Keratinocyte (primary cell): ENCODE data around the gene SNTG2. TPM values are rescaled to one million over a fixed set of nuclear protein-coding genes. Genes with fewer than 3 reads are reported as not detected.

Source experiments
- DNase-seq: peaks from one replicate; pipeline ENCODE4 v3.0.0-alpha.2; 2011; ENCODE audit warnings: low read depth, missing footprints, low spot score
- FAIRE-seq: peaks from 2 replicates; lab custom pipeline; 2011; peaks lifted over from hg19 to GRCh38; lab: Jason Lieb, UNC
- H2AFZ ChIP-seq: 2 replicates; pipeline ENCODE4 v1.6.0; 2012; ENCODE audit warnings: low read length, control low read depth, inconsistent platforms; ENCODE audit not compliant: control insufficient read depth
- H3K27ac ChIP-seq: 2 replicates; pipeline ENCODE4 v1.5.1; 2011; ENCODE audit warnings: low read length; ENCODE audit not compliant: control insufficient read depth, insufficient read depth
- H3K27me3 ChIP-seq: 3 replicates; pipeline ENCODE4 v1.6.0; 2011; ENCODE audit warnings: low read length; ENCODE audit not compliant: control insufficient read depth, insufficient read depth; ENCODE audit errors: extremely low read depth
- H3K36me3 ChIP-seq, 2 experiments: 2 replicates in 1 of 2; 3 replicates in 1 of 2; pipeline ENCODE4 v1.5.1; 2011; ENCODE audit warnings: low read length in 2 of 2, mild to moderate bottlenecking in 1 of 2; ENCODE audit not compliant: control insufficient read depth in 2 of 2, insufficient read depth in 2 of 2; ENCODE audit errors: extremely low read depth in 1 of 2
- H3K4me1 ChIP-seq: 3 replicates; pipeline ENCODE4 v1.5.1; 2011; ENCODE audit warnings: low read length; ENCODE audit not compliant: control insufficient read depth, insufficient read depth; ENCODE audit errors: extremely low read depth
- H3K4me2 ChIP-seq: 3 replicates; pipeline ENCODE4 v1.6.0; 2011; ENCODE audit warnings: low read depth, low read length; ENCODE audit not compliant: control insufficient read depth, insufficient read depth; ENCODE audit errors: extremely low read depth
- H3K4me3 ChIP-seq, 3 experiments: fragments of 200-600 bp in 1 of 3; sonication (generic) in 1 of 3; 2 replicates in 2 of 3; 3 replicates in 1 of 3; pipeline ENCODE4 v1.5.1; 2011 to 2016; ENCODE audit warnings: low read length in 3 of 3, mild to moderate bottlenecking in 3 of 3, control low read depth in 2 of 3, inconsistent platforms in 1 of 3, low read depth in 1 of 3, mixed read lengths in 1 of 3, mixed run types in 1 of 3, moderate library complexity in 1 of 3; ENCODE audit not compliant: control insufficient read depth in 2 of 3, insufficient read depth in 2 of 3; ENCODE audit errors: extremely low read depth in 1 of 3
- H3K79me2 ChIP-seq: 2 replicates; pipeline ENCODE4 v1.6.0; 2012; ENCODE audit warnings: low read length; ENCODE audit not compliant: control insufficient read depth, insufficient read depth
- H3K9ac ChIP-seq: 3 replicates; pipeline ENCODE4 v1.6.0; 2011; ENCODE audit warnings: low read length; ENCODE audit not compliant: control insufficient read depth, insufficient read depth; ENCODE audit errors: extremely low read depth
- H3K9me1 ChIP-seq: 3 replicates; pipeline ENCODE4 v1.6.0; 2011; ENCODE audit warnings: low read length; ENCODE audit not compliant: control insufficient read depth, insufficient read depth; ENCODE audit errors: extremely low read depth
- H3K9me3 ChIP-seq: 2 replicates; pipeline ENCODE4 v1.5.1; 2012; ENCODE audit warnings: low read depth, low read length; ENCODE audit not compliant: control insufficient read depth
- H4K20me1 ChIP-seq: 3 replicates; pipeline ENCODE4 v1.6.0; 2011; ENCODE audit warnings: low read length; ENCODE audit not compliant: control insufficient read depth, insufficient read depth; ENCODE audit errors: extremely low read depth
- CTCF ChIP-seq, 3 experiments: IDR thresholded peaks in 1 of 3; conservative IDR thresholded peaks in 1 of 3; optimal IDR thresholded peaks in 1 of 3; 2 replicates in 2 of 3; 3 replicates in 1 of 3; pipeline versions ENCODE3 to v1.5.1; 2011; ENCODE audit warnings: low read length in 3 of 3, mild to moderate bottlenecking in 3 of 3, moderate library complexity in 2 of 3, control low read depth in 1 of 3, inconsistent platforms in 1 of 3; ENCODE audit not compliant: insufficient read depth in 2 of 3; ENCODE audit errors: extremely low read depth in 1 of 3
- EZH2 ChIP-seq: IDR thresholded peaks from one replicate; pipeline ENCODE4 v1.6.1; 2012; ENCODE audit warnings: inconsistent platforms, mild to moderate bottlenecking, low read length, moderate library complexity
- dilution Hi-C: fragments of 300-500 bp; cut with MboI; formaldehyde crosslinking; loops from one replicate; pipeline ENCODE4 v1.7.0; 2020; ENCODE audit warnings: low sequenced_read_pairs; ENCODE audit not compliant: extremely low pct_ligation_motif_present
- polyA plus RNA-seq, 5 experiments: library from polyadenylated mRNA; depleted of rRNA in 3 of 5; stranded (reverse) in 3 of 5; stranded (forward) in 1 of 5; unstranded in 1 of 5; fragments of >200 nt; gene quantifications; 1 replicate in 1 of 5; 2 replicates in 3 of 5; 3 replicates in 1 of 5; pipeline versions ENCODE4 v1.2.1 to v1.2.3, GENCODE V29; 2011 to 2012; ENCODE audit warnings: missing spikeins in 2 of 5, low read depth in 1 of 5, low replicate concordance in 1 of 5

Gene SNTG2
- polyA plus RNA-seq, 1 donor (not counting 4 experiments of a cell fraction or from before 2014, with no cell fraction given): not detected

GRCh38 chr2:1170711-1171110, 220.1 kb downstream of the SNTG2 start:
- Histone ChIP-seq H3K9ac (no peak overlapping the region), H3K9me3 (no peaks in the 10 kb centered on the region), H4K20me1 (no peaks in the 10 kb centered on the region), H3K4me1 (no peaks in the 10 kb centered on the region), H3K4me3 (no peak overlapping the region), H3K36me3 (no peaks in the 10 kb centered on the region), H3K79me2 (no peaks in the 10 kb centered on the region), H3K27ac (no peak overlapping the region), H3K27me3 (no peaks in the 10 kb centered on the region), H2AFZ (no peak overlapping the region), H3K4me2 (no peak overlapping the region), H3K9me1 (no peaks in the 10 kb centered on the region)
- TF ChIP-seq CTCF (optimal IDR thresholded peaks at IDR 0.05 in 1 of 3, IDR thresholded peaks at IDR 0.05 in 1 of 3, conservative IDR thresholded peaks at IDR 0.05 in 1 of 3; ENCODE audit: extremely low read depth in 1 of 3, insufficient read depth in 2 of 3, low read length in 3 of 3) (no peak), EZH2 (no peak)
- dilution Hi-C loops: no loop called here
- FAIRE-seq (no peak), DNase-seq (no peak)

GRCh38 chr2:1173528-1173927, 222.9 kb downstream of the SNTG2 start:
- Histone ChIP-seq H3K27ac (no peak overlapping the region), H3K4me3 (no peak overlapping the region), H2AFZ (no peak overlapping the region), H3K4me1 (no peaks in the 10 kb centered on the region), H3K79me2 (no peaks in the 10 kb centered on the region), H3K9me1 (no peaks in the 10 kb centered on the region), H3K36me3 (no peaks in the 10 kb centered on the region), H3K9me3 (no peaks in the 10 kb centered on the region), H4K20me1 (no peaks in the 10 kb centered on the region), H3K27me3 (no peaks in the 10 kb centered on the region), H3K9ac (no peak overlapping the region), H3K4me2 (no peak overlapping the region)
- dilution Hi-C loops: no loop called here
- DNase-seq: no peak
- FAIRE-seq: no peak
- TF ChIP-seq EZH2: no peak
- no peak for TF ChIP-seq CTCF (optimal IDR thresholded peaks at IDR 0.05 in 1 of 3, IDR thresholded peaks at IDR 0.05 in 1 of 3, conservative IDR thresholded peaks at IDR 0.05 in 1 of 3; ENCODE audit: extremely low read depth in 1 of 3, insufficient read depth in 2 of 3, low read length in 3 of 3)
